ENCODE results near the gene AKT2. TPM values are rescaled to one million over a fixed set of nuclear protein-coding genes. Genes with fewer than 3 reads are reported as not detected.

Gene AKT2
- total RNA-seq, 1 experiment from 2014 or later = 141 TPM

DNA sequence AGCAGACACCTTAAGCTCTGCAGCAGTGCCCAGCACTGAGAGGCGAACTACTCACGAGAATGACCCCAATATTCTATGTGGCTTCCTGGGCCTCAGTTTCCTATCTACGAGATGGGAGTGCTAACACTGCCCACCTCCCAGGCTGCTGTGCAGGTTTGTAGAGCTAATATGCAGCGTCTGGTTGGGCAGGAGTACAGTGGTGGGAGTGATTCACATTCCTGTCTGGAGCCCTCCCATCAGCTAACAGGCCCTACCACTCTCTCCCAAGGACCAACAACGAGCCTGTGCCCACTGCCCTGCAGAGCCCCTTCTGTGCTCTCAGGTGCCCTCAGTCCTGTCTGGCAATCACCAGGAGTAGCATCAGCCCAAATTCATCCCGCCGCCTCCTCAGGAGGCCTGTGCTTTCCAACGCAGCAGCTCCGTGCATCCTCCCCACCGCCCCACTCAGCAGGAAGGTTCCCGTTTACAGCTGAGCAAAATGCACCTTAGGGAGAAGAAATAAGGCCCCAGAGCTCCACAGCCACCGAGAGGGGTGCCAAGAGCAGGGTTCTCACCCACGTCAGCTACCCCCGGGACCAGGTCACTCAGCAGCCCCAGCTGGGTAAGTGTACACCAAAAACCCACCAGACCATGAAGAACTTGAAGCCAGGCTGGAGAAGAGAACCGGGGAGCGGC is 6.6 kb downstream of the AKT2 start:
- H3K4me2 ChIP-seq (ENCODE audit: low read length) = no peak overlapping the region
- H3K27ac ChIP-seq (ENCODE audit: low read depth, low read length) = no peak overlapping the region
- ChIA-PET POLR2A (no interaction called here), RAD21 (ENCODE audit: low non-redundant PET in 1 of 2, low total read pairs in 2 of 2, uncharacterized antibody in 2 of 2, unreplicated experiment in 2 of 2) (no interaction called here), CTCF (no interaction called here)
- BruUV-seq (replicated peaks) = no TSS peak
- peaks cover 0 to 4% of the 10 kb centered on the region in 2 experiments; a peak in 1 of 4 replicates for H3K36me3 ChIP-seq (ENCODE audit: control insufficient read depth in 1 of 2, insufficient read depth in 2 of 2, low read length in 2 of 2)
- peaks cover 95% of the 10 kb centered on the region for H3K79me2 ChIP-seq (ENCODE audit: insufficient read depth, low read length)
- TF ChIP-seq YY1 (IDR thresholded peaks at IDR 0.05; ENCODE audit: extremely low read depth, insufficient replicate concordance, low read depth, low read length) (no peak), ZNF274 (IDR thresholded peaks at IDR 0.05; ENCODE audit: low read depth, low read length) (no peak), FOSL1 (IDR thresholded peaks at IDR 0.05; ENCODE audit: low read depth) (no peak), TCF7L2 (IDR thresholded peaks at IDR 0.05; ENCODE audit: borderline replicate concordance, extremely low read depth, insufficient read depth, insufficient read length) (no peak), ZFX (IDR thresholded peaks at IDR 0.05) (no peak), SIN3A (IDR thresholded peaks at IDR 0.05; ENCODE audit: low read depth) (no peak), CBX3 (IDR thresholded peaks at IDR 0.05; ENCODE audit: low read depth) (no peak), RAD21 (IDR thresholded peaks at IDR 0.05; ENCODE audit: low read depth) (no peak), JUND (IDR thresholded peaks at IDR 0.05) (no peak)
- TF ChIP-seq, protein P1, sequence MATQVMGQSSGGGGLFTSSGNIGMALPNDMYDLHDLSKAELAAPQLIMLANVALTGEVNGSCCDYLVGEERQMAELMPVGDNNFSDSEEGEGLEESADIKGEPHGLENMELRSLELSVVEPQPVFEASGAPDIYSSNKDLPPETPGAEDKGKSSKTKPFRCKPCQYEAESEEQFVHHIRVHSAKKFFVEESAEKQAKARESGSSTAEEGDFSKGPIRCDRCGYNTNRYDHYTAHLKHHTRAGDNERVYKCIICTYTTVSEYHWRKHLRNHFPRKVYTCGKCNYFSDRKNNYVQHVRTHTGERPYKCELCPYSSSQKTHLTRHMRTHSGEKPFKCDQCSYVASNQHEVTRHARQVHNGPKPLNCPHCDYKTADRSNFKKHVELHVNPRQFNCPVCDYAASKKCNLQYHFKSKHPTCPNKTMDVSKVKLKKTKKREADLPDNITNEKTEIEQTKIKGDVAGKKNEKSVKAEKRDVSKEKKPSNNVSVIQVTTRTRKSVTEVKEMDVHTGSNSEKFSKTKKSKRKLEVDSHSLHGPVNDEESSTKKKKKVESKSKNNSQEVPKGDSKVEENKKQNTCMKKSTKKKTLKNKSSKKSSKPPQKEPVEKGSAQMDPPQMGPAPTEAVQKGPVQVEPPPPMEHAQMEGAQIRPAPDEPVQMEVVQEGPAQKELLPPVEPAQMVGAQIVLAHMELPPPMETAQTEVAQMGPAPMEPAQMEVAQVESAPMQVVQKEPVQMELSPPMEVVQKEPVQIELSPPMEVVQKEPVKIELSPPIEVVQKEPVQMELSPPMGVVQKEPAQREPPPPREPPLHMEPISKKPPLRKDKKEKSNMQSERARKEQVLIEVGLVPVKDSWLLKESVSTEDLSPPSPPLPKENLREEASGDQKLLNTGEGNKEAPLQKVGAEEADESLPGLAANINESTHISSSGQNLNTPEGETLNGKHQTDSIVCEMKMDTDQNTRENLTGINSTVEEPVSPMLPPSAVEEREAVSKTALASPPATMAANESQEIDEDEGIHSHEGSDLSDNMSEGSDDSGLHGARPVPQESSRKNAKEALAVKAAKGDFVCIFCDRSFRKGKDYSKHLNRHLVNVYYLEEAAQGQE (IDR thresholded peaks at IDR 0.05; ENCODE audit: low read depth) = no peak
- TF ChIP-seq, protein P2, sequence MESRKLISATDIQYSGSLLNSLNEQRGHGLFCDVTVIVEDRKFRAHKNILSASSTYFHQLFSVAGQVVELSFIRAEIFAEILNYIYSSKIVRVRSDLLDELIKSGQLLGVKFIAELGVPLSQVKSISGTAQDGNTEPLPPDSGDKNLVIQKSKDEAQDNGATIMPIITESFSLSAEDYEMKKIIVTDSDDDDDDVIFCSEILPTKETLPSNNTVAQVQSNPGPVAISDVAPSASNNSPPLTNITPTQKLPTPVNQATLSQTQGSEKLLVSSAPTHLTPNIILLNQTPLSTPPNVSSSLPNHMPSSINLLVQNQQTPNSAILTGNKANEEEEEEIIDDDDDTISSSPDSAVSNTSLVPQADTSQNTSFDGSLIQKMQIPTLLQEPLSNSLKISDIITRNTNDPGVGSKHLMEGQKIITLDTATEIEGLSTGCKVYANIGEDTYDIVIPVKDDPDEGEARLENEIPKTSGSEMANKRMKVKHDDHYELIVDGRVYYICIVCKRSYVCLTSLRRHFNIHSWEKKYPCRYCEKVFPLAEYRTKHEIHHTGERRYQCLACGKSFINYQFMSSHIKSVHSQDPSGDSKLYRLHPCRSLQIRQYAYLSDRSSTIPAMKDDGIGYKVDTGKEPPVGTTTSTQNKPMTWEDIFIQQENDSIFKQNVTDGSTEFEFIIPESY (IDR thresholded peaks at IDR 0.05; ENCODE audit: extremely low read depth, insufficient replicate concordance, low read length) = no peak
- TF ChIP-seq, protein P3, sequence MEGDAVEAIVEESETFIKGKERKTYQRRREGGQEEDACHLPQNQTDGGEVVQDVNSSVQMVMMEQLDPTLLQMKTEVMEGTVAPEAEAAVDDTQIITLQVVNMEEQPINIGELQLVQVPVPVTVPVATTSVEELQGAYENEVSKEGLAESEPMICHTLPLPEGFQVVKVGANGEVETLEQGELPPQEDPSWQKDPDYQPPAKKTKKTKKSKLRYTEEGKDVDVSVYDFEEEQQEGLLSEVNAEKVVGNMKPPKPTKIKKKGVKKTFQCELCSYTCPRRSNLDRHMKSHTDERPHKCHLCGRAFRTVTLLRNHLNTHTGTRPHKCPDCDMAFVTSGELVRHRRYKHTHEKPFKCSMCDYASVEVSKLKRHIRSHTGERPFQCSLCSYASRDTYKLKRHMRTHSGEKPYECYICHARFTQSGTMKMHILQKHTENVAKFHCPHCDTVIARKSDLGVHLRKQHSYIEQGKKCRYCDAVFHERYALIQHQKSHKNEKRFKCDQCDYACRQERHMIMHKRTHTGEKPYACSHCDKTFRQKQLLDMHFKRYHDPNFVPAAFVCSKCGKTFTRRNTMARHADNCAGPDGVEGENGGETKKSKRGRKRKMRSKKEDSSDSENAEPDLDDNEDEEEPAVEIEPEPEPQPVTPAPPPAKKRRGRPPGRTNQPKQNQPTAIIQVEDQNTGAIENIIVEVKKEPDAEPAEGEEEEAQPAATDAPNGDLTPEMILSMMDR (IDR thresholded peaks at IDR 0.05 in 2 of 3, conservative IDR thresholded peaks at IDR 0.05 in 1 of 3; ENCODE audit: borderline replicate concordance in 1 of 3, insufficient read depth in 1 of 3, low read depth in 2 of 3, low read length in 2 of 3) = no peak
- H3K4me3 ChIP-seq (replicated peaks in 1 of 2; ENCODE audit: low read depth in 1 of 2, low read length in 2 of 2) = no peak overlapping the region
- peaks cover 2 to 3% of the 10 kb centered on the region in 2 experiments; a peak in 2 of 4 replicates for H3K4me1 ChIP-seq (ENCODE audit: control insufficient read depth in 1 of 2, insufficient read depth in 2 of 2, low read length in 2 of 2)
- no peak overlapping the region for H2AFZ ChIP-seq (ENCODE audit: low read depth, low read length, poor library complexity, severe bottlenecking)
- DNase-seq (ENCODE audit: low read depth, low spot score) (no peak), ATAC-seq (no peak)
- no peaks in the 10 kb centered on the region for H3K9me3 ChIP-seq (ENCODE audit: control insufficient read depth in 1 of 2, insufficient read depth in 1 of 2, low read depth in 1 of 2, low read length in 2 of 2)
- H3K9ac ChIP-seq (ENCODE audit: low read length) = no peak overlapping the region
- intact Hi-C loops (cut with micrococcal nuclease) = no loop called here
- no peaks in the 10 kb centered on the region for H3K27me3 ChIP-seq (ENCODE audit: insufficient read depth, low read length)
- H3K9me2 ChIP-seq (ENCODE audit: insufficient read depth) = no peaks in the 10 kb centered on the region
- H4K20me1 ChIP-seq (ENCODE audit: insufficient read depth) = no peaks in the 10 kb centered on the region
